ENCODE data around the gene OR4F6.

DNA sequence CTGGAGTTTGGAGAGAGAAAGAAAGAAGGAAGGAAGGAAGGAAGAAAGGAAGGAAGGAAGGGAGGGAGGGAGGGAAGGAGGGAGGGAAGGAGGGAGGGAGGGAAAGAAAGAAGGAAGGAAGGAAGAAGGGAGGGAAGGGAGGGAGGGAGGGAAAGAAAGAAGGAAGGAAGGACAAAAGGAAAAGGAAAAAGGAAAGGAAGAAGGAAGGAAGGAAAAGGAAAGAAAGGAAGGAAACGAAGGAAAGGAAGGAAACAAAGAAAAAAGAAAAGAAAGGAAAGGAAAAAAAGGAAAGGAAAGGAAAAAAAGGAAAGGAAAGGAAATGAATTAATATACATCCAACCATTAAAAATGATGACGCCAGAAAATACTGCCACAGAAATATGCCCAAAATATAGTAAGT, 18.7 kb upstream of the OR4F6 start:
- TF ChIP-seq, protein P1, sequence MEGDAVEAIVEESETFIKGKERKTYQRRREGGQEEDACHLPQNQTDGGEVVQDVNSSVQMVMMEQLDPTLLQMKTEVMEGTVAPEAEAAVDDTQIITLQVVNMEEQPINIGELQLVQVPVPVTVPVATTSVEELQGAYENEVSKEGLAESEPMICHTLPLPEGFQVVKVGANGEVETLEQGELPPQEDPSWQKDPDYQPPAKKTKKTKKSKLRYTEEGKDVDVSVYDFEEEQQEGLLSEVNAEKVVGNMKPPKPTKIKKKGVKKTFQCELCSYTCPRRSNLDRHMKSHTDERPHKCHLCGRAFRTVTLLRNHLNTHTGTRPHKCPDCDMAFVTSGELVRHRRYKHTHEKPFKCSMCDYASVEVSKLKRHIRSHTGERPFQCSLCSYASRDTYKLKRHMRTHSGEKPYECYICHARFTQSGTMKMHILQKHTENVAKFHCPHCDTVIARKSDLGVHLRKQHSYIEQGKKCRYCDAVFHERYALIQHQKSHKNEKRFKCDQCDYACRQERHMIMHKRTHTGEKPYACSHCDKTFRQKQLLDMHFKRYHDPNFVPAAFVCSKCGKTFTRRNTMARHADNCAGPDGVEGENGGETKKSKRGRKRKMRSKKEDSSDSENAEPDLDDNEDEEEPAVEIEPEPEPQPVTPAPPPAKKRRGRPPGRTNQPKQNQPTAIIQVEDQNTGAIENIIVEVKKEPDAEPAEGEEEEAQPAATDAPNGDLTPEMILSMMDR (IDR thresholded peaks at IDR 0.05) = no peak
- TF ChIP-seq, protein P2, sequence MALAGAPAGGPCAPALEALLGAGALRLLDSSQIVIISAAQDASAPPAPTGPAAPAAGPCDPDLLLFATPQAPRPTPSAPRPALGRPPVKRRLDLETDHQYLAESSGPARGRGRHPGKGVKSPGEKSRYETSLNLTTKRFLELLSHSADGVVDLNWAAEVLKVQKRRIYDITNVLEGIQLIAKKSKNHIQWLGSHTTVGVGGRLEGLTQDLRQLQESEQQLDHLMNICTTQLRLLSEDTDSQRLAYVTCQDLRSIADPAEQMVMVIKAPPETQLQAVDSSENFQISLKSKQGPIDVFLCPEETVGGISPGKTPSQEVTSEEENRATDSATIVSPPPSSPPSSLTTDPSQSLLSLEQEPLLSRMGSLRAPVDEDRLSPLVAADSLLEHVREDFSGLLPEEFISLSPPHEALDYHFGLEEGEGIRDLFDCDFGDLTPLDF (CRISPR knock-in tag; IDR thresholded peaks at IDR 0.05) = no peak
- TF ChIP-seq, protein P3, sequence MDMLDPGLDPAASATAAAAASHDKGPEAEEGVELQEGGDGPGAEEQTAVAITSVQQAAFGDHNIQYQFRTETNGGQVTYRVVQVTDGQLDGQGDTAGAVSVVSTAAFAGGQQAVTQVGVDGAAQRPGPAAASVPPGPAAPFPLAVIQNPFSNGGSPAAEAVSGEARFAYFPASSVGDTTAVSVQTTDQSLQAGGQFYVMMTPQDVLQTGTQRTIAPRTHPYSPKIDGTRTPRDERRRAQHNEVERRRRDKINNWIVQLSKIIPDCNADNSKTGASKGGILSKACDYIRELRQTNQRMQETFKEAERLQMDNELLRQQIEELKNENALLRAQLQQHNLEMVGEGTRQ (CRISPR knock-in tag; IDR thresholded peaks at IDR 0.05) = no peak
- TF ChIP-seq SP1 (CRISPR knock-in tag; conservative IDR thresholded peaks at IDR 0.05) = no peak
- TF ChIP-seq GTF2I (CRISPR knock-in tag; conservative IDR thresholded peaks at IDR 0.05) = no peak
- TF ChIP-seq, protein P4, sequence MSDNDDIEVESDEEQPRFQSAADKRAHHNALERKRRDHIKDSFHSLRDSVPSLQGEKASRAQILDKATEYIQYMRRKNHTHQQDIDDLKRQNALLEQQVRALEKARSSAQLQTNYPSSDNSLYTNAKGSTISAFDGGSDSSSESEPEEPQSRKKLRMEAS (CRISPR knock-in tag; IDR thresholded peaks at IDR 0.05) = no peak
- TF ChIP-seq, protein P5, sequence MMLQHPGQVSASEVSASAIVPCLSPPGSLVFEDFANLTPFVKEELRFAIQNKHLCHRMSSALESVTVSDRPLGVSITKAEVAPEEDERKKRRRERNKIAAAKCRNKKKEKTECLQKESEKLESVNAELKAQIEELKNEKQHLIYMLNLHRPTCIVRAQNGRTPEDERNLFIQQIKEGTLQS (CRISPR knock-in tag; conservative IDR thresholded peaks at IDR 0.05) = no peak
- TF ChIP-seq, protein P6, sequence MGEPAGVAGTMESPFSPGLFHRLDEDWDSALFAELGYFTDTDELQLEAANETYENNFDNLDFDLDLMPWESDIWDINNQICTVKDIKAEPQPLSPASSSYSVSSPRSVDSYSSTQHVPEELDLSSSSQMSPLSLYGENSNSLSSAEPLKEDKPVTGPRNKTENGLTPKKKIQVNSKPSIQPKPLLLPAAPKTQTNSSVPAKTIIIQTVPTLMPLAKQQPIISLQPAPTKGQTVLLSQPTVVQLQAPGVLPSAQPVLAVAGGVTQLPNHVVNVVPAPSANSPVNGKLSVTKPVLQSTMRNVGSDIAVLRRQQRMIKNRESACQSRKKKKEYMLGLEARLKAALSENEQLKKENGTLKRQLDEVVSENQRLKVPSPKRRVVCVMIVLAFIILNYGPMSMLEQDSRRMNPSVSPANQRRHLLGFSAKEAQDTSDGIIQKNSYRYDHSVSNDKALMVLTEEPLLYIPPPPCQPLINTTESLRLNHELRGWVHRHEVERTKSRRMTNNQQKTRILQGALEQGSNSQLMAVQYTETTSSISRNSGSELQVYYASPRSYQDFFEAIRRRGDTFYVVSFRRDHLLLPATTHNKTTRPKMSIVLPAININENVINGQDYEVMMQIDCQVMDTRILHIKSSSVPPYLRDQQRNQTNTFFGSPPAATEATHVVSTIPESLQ (CRISPR knock-in tag; IDR thresholded peaks at IDR 0.05) = no peak
